Measurements from ENCODE around the gene IGSF21.

IGSF21 gene

DNA sequence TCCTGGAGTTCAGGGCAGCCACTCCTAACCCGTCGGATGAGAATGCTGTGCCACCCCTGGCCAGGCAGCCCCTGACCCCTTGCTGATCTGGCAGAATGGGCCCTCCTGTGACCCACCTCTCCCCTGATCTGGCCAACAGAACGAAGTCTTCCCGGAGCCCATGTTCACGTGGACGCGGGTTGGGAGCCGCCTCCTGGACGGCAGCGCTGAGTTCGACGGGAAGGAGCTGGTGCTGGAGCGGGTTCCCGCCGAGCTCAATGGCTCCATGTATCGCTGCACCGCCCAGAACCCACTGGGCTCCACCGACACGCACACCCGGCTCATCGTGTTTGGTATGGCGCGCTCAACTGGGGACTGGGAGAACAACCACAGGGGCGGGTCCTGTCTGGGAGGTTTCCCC, 269.1 kb downstream of the IGSF21 start:
- DNase-seq = no peak

DNA sequence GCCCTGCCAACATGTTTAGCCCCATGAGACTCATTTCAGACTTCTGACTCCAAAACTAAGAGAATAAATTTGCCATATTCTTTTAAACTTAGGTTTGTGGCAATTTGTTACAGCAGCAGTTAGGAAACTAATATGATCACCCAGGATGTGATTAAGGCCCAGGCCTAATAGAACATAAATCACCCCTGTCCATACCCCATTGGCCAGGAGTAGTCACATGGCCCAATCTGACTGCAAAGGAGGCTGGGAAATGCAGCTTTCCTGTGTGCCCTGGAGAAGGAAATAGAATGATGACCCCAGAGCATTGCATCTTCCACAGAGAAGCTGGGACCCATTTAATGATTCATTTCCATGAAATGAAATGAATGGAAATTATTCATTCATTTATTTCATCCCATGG, 272.7 kb downstream of the IGSF21 start:
- DNase-seq = no peak

DNA sequence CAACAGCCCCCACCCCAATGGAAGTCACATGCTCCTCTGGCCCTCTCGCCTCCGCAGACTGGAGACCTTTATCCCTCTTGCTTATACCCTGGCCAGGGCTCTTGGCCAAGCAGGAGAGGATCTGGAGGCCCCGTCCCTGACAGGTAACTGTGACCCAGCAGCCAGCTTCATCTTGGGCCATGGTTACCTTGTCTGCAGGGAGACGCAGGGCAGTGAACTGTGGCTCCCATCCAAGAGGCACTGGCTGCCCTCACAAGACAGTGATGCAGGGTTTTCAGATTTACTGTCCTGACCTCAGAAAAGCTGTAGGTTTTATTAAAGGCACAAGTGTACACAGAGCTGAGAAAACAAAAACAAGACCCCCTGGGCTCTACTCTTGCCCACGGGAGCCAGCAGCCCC, 276.5 kb downstream of the IGSF21 start:
- no peak for DNase-seq

DNA sequence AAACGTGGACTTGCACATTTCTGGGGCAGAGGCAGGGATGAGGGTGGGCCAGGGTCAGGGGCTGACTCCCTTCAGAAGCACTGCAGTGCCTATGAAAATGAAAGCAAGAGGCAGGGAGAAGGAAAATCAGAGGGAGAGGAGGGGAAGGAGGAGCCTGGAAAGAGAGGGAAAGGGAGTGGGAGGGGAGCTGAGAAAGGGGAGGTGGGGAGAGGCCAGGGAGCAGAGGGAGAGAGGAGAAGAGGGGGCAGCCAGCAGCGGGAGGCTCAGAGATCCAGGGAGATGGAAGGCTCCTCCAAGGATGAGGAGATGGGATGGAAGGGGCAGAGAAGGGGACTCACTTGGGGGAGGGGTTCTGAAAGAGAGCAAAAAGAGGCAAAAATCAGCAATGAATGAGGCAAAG, 276.9 kb downstream of the IGSF21 start:
- no peak for DNase-seq

DNA sequence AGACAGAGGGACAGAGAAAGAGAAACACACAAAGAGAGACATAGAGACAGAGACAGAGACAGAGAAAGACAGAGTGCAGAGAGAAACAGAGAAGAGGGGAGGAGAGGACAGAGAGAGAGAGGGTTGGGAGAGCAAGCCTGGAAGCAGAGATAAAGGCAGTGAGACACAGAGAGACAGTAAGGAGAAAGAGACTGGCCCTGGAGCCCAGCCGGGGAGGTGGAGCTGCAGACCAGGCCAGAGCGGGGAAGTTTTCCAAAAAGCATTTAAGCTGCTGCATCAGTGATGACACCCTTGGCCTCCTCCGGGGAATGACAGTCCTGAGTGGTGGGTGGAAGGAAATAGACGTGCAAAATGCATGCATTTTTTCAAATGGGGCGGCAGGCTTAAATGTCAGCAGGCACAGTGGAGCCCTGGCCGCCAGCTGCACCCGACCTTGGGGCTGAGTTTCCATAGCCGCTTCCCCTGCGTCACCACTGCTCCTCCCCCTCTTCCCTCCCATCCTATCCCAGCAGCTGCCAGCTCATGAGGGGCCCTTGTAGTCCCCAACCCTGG, 277.7 kb downstream of the IGSF21 start:
- DNase-seq = no peak

DNA sequence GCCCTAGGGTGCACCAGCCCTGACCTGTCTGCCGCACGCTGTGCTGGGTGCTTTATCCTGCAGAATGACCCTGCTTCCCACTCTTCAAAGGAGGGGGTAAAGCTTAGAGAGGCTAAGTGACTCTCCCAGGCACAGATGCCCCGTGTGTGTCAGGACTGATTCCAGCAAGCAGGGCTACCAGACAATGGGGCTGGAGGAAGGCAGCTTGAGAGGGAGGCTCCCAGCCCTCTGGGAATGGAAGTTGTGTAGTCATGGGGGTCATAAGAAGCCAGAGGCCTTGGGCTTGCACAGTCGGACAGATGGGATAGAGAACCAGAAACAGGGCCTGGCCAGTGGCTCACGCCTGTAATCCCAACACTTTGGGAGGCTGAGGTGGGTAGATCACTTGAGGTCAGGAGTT, 279.0 kb downstream of the IGSF21 start:
- DNase-seq = no peak

DNA sequence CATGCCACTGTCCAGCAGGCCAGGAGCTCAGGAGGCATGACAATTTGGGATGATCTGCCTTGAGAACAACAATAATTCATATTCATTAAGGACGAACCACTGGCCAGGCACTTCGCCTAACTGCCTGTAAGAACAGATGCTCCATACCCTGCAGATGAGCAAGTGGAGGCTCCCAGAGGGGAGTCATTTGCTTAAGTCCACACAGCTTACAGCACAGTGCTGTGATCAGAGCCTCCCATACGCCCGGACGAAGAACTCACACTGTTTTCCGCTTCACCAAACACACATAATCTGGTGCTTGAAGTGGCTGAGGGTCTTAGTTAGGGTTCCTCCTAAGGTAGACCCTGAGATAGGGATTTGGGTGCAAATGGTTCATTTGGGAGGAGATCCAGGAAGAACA, 279.7 kb downstream of the IGSF21 start:
- DNase-seq = no peak

DNA sequence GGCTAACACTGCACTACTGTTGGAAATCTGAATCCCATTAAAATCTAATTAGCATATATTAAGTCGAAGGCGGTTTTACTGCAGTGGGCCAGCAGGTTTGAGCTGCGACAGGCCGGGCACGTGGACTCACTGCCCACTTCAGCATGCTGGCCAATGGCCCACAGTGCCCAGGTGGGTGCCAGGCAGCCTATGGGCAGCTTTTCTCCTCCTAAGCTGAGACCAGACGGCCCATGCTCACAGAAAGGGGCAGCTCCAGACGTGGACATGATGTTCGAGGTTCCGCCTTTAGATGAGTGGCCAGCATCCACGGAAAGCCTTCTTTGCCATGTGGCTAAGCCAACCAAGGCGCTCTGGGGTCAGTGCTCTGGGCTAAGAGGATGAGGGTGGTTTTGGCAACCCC, 283.4 kb downstream of the IGSF21 start:
- no peak for DNase-seq

DNA sequence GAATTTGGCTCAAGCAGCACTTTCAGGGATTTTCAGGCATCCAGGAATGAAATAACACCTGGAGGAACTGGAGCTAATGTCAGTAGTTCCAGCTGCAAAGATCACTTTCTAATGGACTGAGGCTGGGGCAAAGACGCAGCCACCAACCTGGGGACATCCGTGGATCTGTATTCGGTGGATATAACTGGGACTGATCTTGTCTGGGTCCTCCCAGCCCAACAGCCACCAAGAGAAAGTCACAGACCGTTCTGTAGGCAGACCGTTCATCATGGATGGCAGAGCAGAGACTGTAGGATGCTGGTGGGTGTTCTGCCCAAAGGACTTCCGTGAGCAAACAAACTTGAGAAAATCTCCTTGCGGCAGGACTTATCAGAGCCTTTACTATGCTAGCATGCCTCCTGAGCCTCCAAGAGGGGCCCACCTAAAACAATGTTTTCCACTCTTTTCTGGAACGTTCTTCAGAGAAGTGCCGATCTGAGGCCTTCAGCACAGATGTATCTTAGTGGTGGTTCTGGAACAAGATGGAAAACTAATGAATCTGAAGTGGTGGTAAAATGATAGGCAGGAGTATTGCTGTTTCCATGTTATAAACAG, 287.1 kb downstream of the IGSF21 start:
- DNase-seq = no peak

DNA sequence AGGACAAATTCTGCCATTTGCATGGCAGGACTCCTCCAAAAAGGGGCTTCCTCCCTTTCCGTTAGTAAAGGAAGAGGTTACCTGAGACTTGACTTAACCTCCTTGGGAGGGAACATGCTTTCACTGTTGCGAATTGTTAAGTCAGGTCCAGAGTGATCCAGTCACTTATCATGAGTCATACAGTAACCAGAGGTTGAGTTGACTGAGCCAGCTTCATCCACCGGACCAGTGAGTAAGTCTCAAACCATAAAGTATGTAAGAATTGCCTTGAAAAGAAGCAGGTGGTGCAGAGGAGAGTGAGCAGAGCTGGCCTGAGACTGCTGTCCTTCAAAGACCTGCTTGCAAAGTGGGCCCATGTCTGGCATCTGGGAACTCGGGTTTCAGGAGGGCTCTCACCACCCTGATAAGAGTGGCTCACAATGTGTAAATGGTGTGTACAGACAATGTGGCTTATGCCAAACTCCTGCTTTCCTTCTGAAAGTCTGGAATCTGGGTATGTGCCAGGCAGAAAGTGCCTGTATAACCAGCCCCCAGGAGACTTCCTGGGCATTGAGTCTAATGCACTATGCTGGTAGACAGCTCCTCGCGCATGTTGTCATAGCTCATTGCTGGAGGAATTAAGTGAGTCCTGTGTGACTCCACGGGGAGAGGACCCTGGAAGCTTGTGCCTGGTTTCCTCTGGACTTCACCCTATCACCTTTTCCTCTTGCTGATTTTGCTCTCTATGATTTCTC, 288.8 kb downstream of the IGSF21 start:
- DNase-seq = no peak

DNA sequence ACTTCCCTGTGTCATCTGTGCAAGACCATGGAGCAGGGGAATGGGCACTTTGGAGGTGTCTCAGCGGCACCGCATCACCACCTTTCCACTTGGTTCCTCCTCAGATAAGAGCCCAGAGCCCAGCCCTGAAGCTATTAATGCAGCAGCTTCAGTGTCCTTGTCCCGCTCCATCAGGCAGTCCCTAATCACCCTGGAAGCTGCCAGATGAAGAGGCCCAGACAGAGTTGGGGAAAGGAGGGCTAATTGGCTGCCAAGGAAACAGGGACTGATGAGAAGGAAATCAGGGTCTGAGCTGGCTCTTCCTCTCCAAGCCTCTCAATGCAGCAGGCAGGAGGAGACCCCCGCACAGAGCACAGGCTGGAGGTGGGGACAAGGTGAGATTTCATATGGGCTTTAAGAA, 290.0 kb downstream of the IGSF21 start:
- no peak for DNase-seq

DNA sequence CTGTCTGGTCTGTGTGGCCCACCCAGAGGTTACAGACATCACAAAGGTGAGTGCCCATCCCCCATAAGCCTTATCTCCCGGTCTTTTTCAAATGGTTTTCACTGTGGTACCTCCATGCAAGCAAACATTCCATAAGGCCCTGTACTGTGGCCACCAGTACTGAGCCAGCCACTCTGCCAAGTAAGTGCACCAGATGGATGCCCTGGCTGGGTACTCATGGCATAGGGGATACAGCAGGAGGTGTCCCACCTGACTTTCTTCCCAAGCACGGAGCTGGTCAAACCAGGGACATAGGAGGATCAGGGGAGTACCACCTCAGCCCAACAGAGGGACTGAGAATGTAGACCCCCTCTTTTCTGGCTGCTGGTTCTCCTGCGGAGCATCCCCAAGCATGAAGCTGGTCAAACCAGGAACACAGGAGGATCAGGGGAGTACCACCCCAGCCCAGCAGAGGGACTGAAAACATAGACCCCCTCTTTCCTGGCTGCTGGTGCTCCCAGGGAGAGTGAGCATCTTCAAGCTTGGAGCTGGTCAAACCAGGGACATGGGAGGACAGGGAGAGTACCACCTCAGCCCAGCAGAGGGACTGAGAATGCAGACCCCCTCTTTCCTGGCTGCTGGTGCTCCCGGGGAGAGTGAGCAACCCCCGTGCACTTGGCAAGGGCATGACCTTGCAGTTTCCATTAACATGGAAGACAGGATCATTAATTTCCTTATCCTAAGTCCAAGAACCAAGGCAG, 291.4 kb downstream of the IGSF21 start:
- DNase-seq = no peak

DNA sequence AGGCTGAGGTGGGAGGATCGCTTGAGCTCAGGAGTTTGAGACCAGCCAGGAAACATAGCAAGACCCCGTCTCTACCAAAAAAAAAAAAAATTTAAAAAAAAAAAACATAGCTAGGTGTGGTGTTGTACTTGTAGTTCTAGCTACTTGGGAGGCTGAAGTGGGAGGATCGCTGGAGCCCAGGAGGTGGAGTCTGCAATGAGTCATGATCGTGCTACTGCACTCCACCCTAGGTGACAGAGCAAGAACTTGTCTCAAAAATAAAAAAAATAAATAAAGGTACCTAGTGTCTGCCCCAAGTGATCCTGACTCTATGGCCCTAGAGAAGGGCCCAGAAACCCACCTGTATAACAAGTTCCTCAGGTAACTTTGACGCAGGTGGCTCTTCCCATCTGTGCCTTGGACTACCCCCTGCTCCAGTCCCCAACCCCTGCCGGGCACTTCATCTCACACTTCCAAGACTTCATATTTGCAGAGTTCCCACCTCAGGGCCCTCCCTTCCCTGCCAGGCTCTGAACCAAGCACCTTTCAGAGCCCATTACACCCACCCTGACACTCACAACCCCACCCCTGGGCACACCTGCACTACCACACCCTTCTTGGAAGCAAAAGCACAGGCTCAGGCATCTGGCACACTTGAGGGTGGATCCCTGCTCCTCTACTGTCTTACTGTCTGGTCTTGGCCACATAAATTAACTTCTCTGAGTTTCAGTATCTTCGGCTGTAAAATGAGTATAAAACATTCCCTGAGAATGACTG, 292.9 kb downstream of the IGSF21 start:
- DNase-seq = no peak

DNA sequence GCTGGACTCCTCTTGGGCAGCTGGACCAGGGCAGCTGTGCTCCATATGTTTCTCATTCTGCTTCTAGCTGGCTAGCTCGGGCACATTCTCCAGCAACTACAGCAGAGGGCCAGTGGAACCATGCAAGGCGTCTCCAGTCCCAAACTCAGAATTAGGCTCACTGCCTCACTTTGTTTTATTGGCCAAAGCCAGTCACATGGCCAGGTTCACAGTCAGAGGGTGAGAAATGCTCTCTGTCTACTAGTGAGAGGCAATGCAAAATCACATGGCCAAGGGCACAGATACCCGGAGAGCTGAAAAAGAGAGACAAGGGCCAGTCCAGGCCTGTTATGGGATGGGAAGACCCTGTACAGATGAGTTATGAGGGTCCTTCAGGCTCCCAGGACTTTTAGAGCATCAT, 294.3 kb downstream of the IGSF21 start:
- DNase-seq = no peak

DNA sequence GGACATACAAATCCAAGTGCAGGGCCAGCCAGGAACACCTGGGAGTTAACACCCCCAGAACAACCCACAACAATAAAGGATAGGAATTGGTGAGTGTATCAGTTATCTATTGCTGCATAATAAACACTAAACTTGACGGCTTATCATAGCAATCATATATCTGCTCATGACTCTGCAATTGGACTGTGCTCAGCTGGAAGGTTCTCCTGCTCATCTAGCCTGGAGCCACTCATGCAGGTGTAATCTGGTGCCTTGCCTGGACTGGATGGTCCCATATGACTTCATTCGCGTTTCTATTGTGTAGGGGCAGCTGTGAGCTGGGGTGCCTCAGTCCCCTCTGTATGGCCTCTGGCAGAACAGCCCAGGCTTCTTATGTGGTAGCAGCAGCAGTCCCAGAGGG, 296.9 kb downstream of the IGSF21 start:
- no peak for DNase-seq

DNA sequence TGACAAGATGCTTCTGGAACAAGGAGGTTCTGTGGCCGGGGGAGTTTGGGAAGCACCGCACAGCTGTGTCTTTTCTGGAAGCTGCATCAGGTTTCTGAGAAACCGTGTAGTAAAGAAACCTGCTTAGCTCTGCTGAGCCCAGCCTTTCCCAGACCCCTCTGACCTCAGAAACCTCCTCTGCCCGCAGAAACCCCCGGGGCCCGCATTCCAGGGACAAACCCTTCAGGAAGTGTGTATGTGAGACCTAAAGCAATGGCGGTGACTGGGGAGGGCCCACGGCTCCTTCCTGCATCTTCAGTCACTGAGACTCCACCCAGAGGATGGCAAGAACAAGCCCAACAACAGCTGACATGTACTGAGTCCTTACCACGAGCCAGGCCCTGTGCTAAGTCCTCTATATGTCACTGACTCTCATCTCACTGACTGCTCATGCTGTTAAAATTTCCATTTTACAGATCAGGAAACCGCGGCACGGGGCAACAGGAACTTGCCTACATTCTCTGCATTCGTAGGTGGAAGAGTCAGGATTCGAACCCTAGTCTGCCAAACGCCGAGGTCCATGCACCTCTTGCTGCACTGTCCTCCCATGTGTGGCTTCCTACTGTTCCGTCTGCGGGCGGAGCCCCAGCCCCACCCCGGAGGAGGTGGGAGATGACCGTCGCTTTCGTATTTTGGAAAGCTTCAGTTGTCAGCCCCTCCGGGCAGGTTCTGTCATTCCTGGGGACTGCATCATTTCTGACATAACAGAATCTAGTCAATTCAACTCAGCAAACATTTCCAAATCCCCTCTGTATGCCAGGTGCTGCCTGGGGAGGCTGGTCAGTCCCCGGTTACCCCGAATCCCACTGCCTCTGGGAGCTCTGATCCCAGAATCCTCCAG, 299.8 kb downstream of the IGSF21 start:
- no peak for DNase-seq

DNA sequence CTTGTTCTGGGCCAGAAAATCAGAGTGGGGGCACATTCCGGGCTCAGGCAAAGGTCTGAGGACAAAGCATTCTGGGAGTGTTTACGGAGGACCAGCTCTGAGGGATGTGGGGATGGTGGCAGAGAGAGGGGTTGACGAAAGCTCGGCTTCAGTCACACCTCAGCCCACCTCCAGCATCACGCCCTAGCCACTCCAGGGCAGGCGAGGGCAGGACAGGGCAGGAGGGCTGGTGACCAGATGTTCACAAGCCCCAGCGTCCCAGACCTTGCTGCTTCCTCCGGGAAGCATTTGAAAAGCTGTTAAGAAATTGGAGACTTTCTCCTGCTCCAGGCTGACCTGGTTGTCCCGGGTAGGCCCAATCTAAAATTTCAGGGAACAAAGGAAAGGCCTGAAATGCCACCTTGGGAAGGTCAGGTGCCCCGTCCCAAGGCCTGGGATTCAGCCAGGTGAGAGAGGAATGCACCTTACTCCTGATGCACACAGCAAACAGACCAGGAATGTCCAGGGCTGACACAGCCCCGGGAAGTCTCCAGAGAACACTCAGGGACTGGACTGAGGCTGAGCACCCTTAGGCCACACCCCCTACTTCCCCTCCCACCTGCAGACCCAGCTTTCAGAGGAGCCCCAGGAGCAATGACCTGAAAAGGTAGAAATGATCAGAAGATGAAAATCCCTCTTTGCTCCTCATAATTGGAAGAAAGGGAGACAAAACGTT, 301.2 kb downstream of the IGSF21 start:
- no peak for DNase-seq

DNA sequence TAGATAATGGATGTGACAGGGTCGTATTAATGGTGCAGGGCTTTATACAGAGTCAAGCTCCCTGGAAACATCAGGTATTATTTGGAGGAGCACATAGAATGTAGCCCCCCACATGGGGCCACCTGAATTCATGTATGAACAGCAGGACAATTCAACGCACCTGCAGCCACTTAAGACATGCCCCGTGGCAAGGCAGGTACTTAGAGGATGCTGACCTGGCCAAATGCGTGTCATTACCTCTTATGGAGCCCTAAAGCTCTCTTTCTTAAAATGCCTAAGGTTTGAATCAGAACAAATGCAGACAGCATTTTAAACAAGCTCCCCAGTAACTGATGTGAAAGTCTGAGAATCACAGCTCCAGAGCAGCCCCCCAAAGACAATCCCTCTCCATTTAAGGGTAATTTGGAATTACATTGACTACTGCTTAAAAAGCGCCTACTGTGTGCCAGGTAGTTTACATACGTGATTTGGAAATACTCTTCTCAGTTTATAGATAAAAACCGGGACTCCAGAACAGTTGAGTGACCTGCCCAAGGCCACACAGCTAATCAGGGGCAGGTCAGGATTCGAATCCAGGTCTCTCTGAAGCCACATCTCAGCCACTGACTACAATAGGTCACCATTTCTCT, 302.1 kb downstream of the IGSF21 start:
- DNase-seq = no peak

DNA sequence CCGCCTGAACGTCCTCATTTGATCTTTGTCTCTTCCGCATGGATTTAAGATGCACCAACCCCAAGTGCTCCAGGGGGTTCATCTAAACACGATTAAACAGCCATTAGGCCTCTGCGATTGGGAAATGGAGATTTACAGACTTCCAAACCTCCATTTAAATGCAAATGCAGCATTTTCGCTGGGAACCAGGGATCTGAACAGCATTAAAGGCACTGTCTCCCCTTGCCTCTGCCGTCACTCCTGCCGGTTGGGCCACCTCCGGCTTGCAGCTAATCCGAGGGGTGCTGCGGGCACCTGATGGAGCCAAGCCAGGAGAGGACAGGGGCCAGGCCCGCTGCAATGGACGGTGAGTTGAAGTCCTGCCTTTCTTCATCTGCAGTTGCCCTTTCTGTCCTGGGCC, 302.8 kb downstream of the IGSF21 start:
- no peak for DNase-seq

DNA sequence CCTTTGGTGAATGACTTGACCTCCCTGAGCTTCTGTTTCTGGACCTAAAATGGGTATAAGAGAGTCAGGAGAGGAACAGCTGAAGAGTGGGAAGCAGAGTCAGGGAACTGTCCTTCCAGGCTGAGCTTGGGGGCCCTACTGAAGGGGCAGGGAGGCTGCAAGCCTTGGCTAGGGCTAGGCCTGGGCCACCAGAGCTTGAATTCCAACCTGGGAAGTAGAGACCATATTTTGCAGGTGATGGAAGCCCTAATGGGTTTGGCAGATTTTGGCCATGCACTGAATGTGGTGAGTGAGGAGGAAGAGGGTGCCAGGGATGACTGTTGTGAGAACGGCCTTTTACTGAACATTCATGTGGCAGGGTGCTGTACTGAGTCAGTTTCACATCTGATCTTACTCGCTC, 303.7 kb downstream of the IGSF21 start:
- DNase-seq = no peak

Measured in activated CD4-positive, alpha-beta T cell treated with anti-CD3 and anti-CD28 coated beads, Interleukin-2, amount 50 U/mL, for 1 hour (primary cell).